Measurements from ENCODE around the gene SPECC1.

SPECC1 gene

GRCh38 chr17:20171741-20172365 lies 162.7 kb downstream of the SPECC1 start:
- CTCF ChIA-PET: interaction anchor here (0.6 kb wide), 1 partner anchor 168 kb away, joined by 3 read pairs; no protein-coding TSS in a partner anchor

DNA sequence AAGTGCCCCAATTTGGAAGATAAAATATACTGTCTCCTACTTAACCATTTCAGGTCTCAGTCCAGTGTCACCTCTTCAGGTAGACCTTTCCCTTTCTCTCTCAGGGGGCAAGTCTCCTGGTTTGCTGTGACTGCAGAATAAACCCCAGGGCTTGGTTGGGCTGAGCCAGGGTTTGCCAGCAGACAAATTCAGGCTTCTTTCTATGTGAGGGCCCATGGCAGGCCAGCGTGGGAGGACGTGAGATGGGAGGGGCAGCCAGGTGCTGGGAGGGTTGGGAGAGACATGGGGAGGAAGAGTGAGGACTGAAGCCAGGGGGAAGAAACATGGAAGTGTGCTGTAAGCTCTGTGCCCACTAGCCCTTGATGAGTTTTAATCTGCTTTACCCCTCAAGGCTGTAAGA lies 163.2 kb downstream of the SPECC1 start:
- ChIA-PET POLR2A (no interaction called here), CTCF (no interaction called here)
- TF ChIP-seq TARDBP (IDR thresholded peaks at IDR 0.05): no peak
- TF ChIP-seq ARNT (IDR thresholded peaks at IDR 0.05): no peak
- no peak for TF ChIP-seq L3MBTL2 (conservative IDR thresholded peaks at IDR 0.05)
- no peak for DNase-seq (ENCODE audit: extremely low spot score)

More at GRCh38 chr17:20171741-20172365, 162.7 kb downstream of the SPECC1 start:
- POLR2A ChIA-PET: no interaction called here
- no peak for TF ChIP-seq SUZ12 (IDR thresholded peaks at IDR 0.05)
- no peak for TF ChIP-seq FOXM1 (IDR thresholded peaks at IDR 0.05; ENCODE audit: borderline replicate concordance)
- no peak for TF ChIP-seq ARNT (IDR thresholded peaks at IDR 0.05)
- TF ChIP-seq FOXK2 (IDR thresholded peaks at IDR 0.05): no peak
- TF ChIP-seq LEF1 (IDR thresholded peaks at IDR 0.05; ENCODE audit: borderline replicate concordance): no peak
- TF ChIP-seq L3MBTL2 (conservative IDR thresholded peaks at IDR 0.05): no peak
- TF ChIP-seq ELF4 (IDR thresholded peaks at IDR 0.05): no peak
- no peak for TF ChIP-seq SP1 (IDR thresholded peaks at IDR 0.05)
- TF ChIP-seq FOXA1 (IDR thresholded peaks at IDR 0.05): no peak
- TF ChIP-seq, protein P1, sequence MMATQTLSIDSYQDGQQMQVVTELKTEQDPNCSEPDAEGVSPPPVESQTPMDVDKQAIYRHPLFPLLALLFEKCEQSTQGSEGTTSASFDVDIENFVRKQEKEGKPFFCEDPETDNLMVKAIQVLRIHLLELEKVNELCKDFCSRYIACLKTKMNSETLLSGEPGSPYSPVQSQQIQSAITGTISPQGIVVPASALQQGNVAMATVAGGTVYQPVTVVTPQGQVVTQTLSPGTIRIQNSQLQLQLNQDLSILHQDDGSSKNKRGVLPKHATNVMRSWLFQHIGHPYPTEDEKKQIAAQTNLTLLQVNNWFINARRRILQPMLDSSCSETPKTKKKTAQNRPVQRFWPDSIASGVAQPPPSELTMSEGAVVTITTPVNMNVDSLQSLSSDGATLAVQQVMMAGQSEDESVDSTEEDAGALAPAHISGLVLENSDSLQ (IDR thresholded peaks at IDR 0.05): no peak
- no peak for TF ChIP-seq ZNF384 (IDR thresholded peaks at IDR 0.05)
- TF ChIP-seq BHLHE40 (IDR thresholded peaks at IDR 0.05; ENCODE audit: borderline replicate concordance): no peak
- TF ChIP-seq NFRKB (IDR thresholded peaks at IDR 0.05): no peak
- no peak for DNase-seq (ENCODE audit: extremely low spot score)

DNA sequence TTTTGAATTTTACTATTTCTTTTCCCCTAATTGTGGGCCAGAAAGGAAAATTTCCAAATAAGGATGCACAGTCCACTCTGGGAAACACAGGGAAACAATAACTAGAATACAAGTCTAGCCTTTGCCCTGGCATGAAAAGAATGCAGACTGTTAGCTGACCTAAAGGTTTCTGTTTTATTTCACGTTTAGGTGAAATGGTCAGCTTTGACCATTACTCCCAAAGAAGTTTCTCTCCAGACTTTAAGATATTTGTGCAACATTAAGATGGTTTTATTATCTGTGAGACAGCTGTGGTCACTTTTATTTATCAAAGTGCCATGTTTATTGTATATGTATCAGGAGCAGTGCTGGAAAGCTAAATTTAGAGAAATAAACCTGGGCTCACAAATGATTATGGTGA lies 163.9 kb downstream of the SPECC1 start:
- no peak for TF ChIP-seq ZNF384 (IDR thresholded peaks at IDR 0.05)
- no peak for TF ChIP-seq SP1 (IDR thresholded peaks at IDR 0.05)
- no peak for TF ChIP-seq FOXK2 (IDR thresholded peaks at IDR 0.05)
- TF ChIP-seq SUZ12 (IDR thresholded peaks at IDR 0.05): no peak
- no peak for TF ChIP-seq FOXM1 (IDR thresholded peaks at IDR 0.05; ENCODE audit: borderline replicate concordance)
- no peak for TF ChIP-seq ELF4 (IDR thresholded peaks at IDR 0.05)
- TF ChIP-seq, protein P1 (IDR thresholded peaks at IDR 0.05): no peak
- TF ChIP-seq ARNT (IDR thresholded peaks at IDR 0.05): no peak
- no peak for TF ChIP-seq FOXA1 (IDR thresholded peaks at IDR 0.05)
- TF ChIP-seq HDGF (IDR thresholded peaks at IDR 0.05; ENCODE audit: borderline replicate concordance): no peak
- TF ChIP-seq L3MBTL2 (conservative IDR thresholded peaks at IDR 0.05): no peak
- no peak for TF ChIP-seq BHLHE40 (IDR thresholded peaks at IDR 0.05; ENCODE audit: borderline replicate concordance)
- no peak for TF ChIP-seq CTBP1 (IDR thresholded peaks at IDR 0.05; ENCODE audit: borderline replicate concordance)
- CTCF ChIA-PET: no interaction called here
- POLR2A ChIA-PET: no interaction called here
- DNase-seq (ENCODE audit: extremely low spot score): no peak

GRCh38 chr17:20174588-20175265 lies 165.6 kb downstream of the SPECC1 start:
- POLR2A ChIA-PET: no interaction called here
- no peak for TF ChIP-seq SP1 (IDR thresholded peaks at IDR 0.05)
- no peak for TF ChIP-seq BHLHE40 (IDR thresholded peaks at IDR 0.05; ENCODE audit: borderline replicate concordance)
- TF ChIP-seq FOXM1 (IDR thresholded peaks at IDR 0.05; ENCODE audit: borderline replicate concordance): no peak
- no peak for TF ChIP-seq L3MBTL2 (conservative IDR thresholded peaks at IDR 0.05)
- TF ChIP-seq FOXK2 (IDR thresholded peaks at IDR 0.05): no peak
- no peak for TF ChIP-seq FOXA1 (IDR thresholded peaks at IDR 0.05)
- no peak for TF ChIP-seq SUZ12 (IDR thresholded peaks at IDR 0.05)
- no peak for TF ChIP-seq ZNF384 (IDR thresholded peaks at IDR 0.05)
- no peak for TF ChIP-seq ELF4 (IDR thresholded peaks at IDR 0.05)
- no peak for TF ChIP-seq LEF1 (IDR thresholded peaks at IDR 0.05; ENCODE audit: borderline replicate concordance)
- DNase-seq (ENCODE audit: extremely low spot score): no peak
- CTCF ChIA-PET: no interaction called here

DNA sequence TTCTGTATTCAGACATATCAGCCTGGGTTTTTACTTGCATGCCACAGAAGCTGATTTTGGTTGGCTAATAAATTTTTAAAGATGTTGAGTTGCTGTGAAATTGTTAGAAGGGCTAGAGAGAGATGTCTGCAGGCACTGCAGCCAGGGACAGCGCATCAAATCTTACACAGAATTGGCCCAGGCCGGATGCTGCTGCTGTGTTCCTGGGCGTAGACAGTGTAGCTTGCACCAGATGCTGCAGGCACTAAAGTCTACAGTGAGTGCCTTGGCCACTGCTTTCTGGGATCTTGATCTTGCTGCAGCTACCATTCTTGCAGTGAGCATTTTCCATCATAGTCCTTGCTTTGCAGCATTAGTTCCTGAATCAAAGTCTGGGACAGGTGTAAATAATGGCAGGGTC lies 169.9 kb downstream of the SPECC1 start:
- CTCF ChIA-PET: interaction anchor here (0.7 to 0.8 kb wide), 2 partner anchors 11 to 12 kb away, joined by 3 to 4 read pairs; no protein-coding TSS in a partner anchor
- DNase-seq (ENCODE audit: extremely low spot score): no peak
- POLR2A ChIA-PET: no interaction called here
- TF ChIP-seq FOXA1 (IDR thresholded peaks at IDR 0.05) (no peak), L3MBTL2 (conservative IDR thresholded peaks at IDR 0.05) (no peak)

- CTCF ChIA-PET: no interaction called here
- POLR2A ChIA-PET: no interaction called here
- no peak for DNase-seq (ENCODE audit: extremely low spot score)
- TF ChIP-seq SP1 (IDR thresholded peaks at IDR 0.05) (no peak), ARNT (IDR thresholded peaks at IDR 0.05) (no peak), L3MBTL2 (conservative IDR thresholded peaks at IDR 0.05) (no peak), LEF1 (IDR thresholded peaks at IDR 0.05; ENCODE audit: borderline replicate concordance) (no peak), TARDBP (IDR thresholded peaks at IDR 0.05) (no peak), ELF4 (IDR thresholded peaks at IDR 0.05) (no peak), FOXA1 (IDR thresholded peaks at IDR 0.05) (no peak), SUZ12 (IDR thresholded peaks at IDR 0.05) (no peak), CTBP1 (IDR thresholded peaks at IDR 0.05; ENCODE audit: borderline replicate concordance) (no peak)
Observed at GRCh38 chr17:20180661-20181060, 171.5 kb downstream of the SPECC1 start.

- ChIA-PET CTCF (no interaction called here), POLR2A (no interaction called here)
- TF ChIP-seq FOXK2 (IDR thresholded peaks at IDR 0.05): no peak
- TF ChIP-seq, protein P1 (IDR thresholded peaks at IDR 0.05): no peak
- DNase-seq (ENCODE audit: extremely low spot score): no peak
Observed at GRCh38 chr17:20184181-20184580, 175.0 kb downstream of the SPECC1 start.

Measured in HEK293T (cell line).